ENCODE measurements around the gene MRPL45.
"Not testable (repeated sequence)": the region's sequence is repeated elsewhere in the genome, so short reads cannot be mapped to it uniquely, and the experiment has no call there.

Gene MRPL45

DNA sequence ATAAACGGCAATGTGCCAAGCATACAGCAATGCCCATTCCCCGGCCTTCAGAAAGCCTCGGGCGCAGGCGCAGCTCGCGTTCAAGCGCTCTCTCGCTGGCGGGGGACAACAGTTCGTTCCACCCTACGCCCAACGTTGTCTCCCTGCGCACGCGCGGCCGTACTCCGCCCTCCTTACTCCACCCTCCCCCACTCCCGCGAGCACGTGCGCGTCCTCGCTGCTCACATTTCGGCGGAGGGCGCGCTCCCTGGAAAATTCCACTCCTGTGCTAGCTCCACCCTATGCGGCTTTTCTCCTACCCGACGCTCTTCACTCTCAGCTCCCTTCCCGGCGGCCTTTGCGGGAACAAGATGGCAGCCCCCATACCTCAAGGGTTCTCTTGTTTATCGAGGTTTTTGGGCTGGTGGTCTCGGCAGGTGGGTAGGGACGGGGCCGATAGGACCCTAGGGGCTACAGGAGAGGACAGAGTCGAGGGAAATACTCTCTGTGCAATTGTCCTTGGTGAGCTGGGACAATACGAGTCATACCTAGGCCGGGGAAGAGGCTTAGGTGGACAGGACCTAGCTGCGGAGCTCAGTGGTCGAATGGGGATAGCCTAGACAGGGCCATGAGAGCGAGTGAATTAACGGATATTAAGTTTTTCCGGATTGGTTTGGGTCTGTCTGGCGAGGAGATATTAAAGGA, at the start of gene MRPL45:
Gene MRPL45 (plus strand): TSS at position 335 of the 684 bp plus-strand sequence. CDS start 16 bp downstream, at position 351.
- peak; percentile 98 for DNase-seq

DNA sequence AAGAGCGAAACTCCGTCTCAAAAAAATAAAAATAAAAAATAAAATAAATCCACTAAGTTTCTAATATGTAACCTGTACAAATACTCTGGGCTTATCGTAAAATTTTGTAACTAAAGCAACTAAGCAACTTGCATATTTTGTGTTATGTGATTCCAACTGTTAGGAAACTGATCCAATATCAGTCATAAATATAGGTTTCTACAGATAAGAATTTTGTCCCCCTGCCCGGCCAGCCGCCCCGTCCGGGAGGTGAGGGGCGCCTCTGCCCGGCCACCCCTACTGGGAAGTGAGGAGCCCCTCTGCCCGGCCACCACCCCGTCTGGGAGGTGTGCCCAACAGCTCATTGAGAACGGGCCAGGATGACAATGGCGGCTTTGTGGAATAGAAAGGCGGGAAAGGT, 43.8 kb upstream of the MRPL45 start:
- not testable (repeated sequence) for DNase-seq

DNA sequence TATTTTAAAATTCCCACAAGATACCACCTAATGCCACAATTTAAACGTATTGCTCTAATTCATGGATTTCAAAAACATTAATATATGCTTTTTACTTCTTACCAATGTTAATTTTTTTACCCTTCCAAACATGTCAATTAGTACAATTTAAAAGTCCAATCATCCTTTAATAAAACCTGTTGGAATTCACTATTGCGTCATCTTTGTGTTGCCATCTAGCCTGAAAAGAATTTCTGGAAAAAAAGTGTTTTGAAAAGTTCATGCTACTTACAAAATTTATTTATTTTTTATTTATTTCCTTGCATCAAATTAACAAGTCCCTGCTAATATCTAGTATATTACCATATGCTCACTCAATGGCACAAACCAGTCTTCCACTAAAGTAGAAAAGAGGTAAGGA, 42.6 kb upstream of the MRPL45 start:
- not testable (repeated sequence) for DNase-seq

DNA sequence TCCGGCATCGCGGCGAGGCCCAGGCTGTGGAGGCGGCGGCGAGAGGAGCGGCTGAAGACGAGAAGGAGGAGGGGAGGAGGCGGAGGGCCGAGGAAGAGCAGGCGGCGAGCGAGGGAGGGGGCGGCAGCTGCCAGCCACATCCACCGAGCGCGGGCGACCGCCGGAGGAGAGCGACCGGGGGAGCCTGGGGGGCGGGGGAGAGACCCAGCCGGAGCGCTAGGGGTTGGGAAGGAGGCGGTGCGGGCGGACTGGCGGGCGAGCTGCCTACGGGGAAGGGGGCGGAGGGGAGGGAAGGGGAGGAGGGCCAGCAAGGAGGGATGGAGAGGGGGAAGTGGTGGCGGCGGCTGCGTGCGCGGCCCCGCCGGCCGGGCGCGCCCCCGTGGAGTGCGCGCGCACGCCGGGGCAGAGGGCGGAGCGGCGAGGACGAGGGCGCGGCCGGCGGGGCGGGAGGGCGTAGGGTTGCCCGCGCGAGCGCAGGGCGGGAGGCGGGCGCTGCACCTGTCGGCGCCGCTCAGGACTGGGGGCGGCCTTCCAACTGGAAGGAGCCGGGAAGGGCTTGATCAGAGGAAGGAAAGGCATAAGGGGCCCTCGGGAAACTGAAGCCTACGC, 39.9 kb upstream of the MRPL45 start:
- DNase-seq, result peak; percentile 94

DNA sequence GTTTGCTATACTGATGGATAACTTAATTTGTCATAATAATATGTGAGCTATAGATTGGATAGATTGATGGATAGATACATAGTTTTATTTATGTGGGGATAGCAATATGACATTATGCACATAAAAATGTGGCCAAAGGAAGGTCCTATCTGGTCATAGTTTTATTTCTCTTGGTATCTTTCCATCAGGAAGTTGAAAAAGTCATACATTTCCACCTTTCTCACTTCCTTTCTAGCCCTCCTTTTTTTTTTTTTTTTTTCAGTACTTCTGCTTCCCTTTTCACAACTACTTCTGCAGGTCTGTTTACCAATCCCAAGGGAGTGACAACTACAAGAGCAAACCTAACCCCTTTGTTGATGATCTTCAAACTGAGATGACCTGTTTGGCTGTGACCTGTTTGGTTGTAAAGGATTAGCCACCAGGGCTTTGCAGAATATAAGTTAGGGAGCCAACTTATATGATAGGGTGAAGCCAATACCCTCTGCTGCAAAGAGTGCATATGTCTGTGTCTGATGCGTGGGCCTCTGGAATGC, 30.9 kb upstream of the MRPL45 start:
- DNase-seq, result not testable (repeated sequence)

DNA sequence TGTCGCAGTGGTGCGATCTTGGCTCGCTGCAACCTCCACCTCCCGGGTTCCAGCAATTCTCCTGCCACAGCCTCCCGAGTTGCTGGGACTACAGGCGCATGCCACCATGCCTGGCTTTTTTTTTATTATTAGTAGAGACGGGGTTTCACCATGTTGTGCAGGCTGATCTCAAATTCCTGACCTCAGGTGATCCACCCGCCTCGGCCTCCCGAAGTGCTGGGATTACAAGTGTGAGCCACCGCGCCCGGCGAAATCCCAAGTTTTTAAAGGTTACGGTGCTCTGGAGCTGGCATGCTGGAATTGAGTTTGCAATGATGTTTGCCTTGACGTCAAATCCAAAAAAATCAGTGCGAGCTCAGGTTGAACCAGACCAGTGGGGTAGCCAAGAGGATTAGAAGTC, 30.4 kb upstream of the MRPL45 start:
- not testable (repeated sequence) for DNase-seq

DNA sequence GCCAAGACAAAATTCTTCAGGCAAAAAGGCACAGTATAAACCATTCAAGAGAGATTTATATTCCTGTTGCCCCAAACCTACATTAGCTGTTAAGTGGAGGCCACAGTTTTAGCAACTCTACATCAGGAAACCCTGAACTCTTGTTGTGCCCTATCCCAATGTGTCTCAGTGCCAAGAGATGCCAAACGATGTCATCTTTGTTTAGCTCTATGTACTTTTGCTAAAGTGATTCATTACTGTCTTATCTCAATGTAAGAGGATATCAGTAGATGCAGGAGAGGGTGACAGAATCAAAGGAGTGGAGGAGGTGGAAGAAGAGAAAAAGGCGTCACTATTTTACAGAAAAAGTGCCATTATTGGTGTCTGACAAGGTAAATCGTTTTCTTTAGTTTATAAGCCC, 28.8 kb upstream of the MRPL45 start:
- not testable (repeated sequence) for DNase-seq

DNA sequence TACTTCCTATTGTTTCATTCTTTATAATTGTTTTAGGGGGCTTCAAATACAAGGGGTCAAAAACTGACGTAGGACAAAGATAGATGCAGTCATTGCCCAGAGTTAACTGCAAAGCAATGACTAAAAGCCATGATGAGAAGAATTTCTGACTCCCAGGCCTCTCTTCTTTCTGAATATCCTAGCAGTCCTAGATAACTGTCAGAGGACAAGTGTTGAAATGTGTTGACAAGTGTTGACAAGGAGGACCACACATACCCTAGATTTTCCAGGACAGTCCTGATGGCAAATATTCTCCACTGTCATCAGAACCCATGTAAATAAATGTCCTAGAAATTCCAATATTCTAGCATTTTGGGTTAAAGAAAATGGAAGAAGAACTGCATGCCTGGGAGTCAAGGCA, 27.9 kb upstream of the MRPL45 start:
- not testable (repeated sequence) for DNase-seq

DNA sequence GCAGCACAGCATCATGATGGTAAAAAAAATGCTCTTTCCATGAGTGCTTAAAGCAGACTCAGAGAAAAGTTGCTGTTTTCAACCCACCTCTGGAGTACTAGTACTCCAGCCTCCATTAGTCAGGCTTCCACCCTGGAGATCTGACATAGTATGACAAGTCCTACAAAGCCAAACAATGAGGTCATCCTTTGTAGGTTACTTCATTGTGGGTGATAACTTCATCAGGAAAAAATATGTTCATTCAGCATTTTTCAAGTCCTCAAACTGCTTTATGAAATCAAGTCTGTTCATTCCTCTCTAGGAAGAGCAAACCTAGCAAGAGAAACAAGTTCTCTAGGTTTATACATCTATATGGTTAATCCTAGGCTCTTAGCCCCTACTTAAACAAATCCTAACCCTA, 27.4 kb upstream of the MRPL45 start:
- DNase-seq, result not testable (repeated sequence)

DNA sequence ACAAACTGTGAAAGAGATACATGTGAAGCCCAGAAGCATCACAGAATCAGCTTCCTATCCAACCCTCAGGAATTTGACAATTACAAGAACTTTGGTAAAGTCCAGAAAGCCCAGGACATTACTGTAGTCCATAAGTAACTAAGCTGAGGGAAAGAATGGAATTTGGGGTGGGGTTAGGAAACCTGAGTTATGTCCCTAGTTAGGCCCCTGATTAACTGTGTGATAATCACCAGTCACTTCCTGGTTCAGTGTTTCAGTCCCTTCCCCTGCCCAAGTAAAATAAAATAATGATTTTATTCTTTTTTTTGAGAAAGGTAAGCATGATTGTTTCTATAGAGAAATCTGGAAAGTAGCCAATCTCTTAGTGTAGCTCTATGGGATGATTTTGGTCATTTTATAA, 11.0 kb upstream of the MRPL45 start:
- not testable (repeated sequence) for DNase-seq

DNA sequence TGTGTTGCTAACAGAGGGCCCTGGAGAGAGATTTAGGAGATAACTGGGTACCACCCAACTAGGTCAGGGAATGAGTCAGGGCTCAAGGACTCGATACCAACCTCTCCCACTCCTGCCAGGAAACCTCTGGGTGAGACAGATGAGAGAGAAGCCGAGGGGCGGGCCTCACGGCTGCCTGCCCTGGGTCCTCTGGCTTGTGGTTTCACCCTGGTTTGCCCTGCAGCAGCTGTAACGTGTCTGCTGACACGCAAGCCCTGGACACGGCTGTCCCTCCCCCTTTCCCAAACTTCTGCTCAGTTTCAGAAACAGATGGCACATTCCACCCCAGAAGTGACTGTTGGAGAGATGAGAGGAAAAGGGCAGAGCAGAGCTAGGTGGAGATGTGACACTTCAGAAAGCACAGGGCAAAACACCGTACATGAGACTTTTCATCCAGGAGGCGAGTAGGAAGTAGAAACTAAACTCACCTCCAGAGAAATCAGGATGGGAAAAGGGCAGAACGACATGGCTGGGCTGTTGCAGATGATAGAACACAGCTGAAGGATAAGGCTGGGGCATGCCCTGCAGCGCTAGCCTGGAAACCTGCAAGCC, 10.4 kb upstream of the MRPL45 start:
- DNase-seq, result peak; percentile 52

DNA sequence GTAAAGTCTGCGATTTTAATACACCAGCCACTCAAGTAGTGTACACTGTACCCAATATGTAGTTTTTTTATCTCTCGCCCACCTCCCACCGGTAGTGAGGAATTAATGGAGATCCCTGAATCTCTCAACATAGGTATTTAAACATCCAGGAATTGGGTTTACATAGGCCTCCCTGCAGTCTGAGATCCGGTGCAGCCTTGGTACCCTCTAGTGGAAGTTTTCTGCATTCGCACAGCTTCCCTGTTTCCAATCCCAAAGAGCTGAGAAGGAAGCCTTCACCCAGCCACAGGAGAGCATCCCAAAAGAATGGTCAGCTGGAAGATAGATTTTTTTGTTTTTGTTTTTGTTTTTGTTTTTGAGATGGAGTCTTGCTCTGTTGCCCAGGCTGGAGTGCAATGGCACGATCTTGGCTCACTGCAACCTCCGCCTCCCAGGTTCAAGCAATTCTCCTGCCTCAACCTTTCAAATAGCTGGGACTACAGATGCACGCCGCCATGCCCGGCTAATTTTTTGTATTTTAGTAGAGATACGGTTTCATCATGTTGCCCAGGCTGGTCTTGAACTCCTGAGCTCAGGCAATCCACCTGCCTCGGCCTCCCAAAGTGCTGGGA, 8.6 kb upstream of the MRPL45 start:
- DNase-seq, result not testable (repeated sequence)

DNA sequence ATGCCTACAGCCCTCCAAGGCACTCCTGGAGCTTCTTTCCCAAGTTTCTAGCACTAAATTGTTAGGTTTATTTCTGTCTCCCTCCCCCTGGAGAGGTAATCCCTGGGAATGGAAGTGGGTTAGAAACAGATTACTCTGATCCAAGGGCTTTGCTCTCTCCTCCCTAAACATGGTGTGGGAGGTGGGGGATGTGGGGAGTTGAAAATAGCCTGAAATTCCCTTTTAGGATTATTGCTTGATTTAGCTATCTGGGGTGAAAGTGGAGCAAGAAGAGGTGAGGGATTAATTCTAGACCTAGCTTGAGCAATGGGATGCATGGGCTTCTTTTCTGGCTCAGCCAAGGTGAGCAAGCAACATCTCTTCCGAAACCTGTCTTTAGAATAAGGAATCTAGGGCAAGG, 7.2 kb upstream of the MRPL45 start:
- DNase-seq, result not testable (repeated sequence)

DNA sequence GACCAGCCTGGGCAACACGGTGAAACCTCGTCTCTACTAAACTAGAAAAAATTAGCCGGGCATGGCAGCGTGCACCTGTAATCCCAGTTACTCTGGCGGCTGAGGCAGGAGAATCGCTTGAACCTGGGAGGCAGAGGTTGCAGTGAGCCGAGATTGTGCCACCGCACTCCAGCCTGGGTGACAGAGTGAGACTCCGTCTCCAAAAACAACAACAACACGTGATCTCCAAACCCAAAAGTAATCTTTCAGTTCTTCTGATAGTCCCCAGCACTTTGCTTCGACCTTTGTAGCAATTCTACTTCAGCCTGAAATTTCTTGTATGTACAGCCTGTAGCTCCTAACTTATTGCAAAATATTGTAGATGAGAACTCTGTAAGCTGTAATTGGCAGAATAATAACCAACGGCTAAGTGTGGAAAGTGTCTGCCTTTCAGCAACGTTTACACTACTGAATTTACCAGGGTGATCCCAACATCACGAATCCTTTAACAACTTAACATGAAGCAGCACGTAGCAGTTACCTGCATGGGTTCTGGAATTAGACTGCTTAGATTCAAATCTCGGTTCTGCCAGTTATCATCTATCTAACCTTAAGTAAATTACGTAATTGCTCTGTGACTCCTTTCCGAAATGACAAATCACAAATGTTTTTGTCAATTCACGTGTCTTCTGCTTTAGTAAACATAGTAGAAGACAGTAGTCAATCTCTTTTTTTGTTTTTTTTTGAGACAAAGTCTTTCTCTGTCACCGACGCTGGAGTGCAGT, 1.2 kb upstream of the MRPL45 start:
- DNase-seq, result not testable (repeated sequence)

DNA sequence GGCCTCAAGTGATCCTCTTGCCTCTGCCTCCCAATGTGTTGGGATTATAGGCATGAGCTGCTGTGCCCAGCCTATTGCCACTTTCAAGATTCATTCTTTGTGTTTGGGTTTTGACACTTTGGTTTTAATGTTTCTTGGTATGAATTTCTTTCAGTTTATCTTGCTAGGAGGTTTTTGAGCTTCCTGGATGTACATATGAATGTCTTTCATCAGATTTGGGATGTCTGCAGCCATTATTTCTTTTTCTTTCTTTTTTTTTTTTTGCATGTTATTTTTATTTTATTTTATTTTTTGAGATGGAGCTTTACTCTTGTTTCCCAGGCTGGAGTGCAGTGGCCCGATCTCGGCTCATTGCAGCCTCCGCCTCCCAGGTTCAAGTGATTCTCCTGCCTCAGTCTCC, 18.5 kb downstream of the MRPL45 start:
- no peak for DNase-seq

DNA sequence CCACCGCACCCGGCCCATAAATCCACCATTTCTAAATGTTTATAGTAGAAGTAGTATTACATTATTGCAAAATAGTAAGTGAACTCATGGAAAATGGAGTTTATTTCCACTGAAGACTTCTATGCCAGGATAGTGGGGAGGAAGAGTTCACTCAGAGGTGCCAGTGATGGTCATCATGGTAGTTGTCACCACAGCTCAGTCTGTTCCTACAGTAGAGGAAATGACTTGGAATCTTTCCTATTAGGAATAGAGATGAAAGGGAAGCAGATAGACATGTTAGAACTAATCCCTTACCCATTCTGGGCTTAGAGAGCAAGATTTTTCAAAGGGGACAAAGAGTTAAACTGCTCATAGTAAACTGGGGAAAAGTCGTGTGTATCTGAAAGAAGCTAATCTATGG, 20.1 kb downstream of the MRPL45 start:
- no peak for DNase-seq

DNA sequence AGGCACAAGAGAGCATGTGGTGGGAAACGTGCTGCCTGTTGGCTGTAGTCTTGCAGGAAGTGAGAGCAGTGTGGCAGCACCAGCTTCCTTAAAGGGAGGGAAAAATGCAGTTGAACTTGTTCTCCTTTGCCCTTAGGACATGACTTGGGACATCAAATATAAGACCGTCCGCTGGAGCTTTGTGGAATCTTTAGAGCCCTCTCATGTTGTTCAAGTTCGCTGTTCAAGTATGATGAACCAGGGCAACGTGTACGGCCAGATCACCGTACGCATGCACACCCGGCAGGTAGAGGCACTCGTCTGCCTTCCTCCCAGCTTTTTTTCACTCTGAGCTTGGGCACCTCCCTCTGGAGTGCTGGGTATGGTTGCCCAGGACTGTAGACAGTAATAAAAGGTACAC, 23.5 kb downstream of the MRPL45 start:
- DNase-seq, result no peak

DNA sequence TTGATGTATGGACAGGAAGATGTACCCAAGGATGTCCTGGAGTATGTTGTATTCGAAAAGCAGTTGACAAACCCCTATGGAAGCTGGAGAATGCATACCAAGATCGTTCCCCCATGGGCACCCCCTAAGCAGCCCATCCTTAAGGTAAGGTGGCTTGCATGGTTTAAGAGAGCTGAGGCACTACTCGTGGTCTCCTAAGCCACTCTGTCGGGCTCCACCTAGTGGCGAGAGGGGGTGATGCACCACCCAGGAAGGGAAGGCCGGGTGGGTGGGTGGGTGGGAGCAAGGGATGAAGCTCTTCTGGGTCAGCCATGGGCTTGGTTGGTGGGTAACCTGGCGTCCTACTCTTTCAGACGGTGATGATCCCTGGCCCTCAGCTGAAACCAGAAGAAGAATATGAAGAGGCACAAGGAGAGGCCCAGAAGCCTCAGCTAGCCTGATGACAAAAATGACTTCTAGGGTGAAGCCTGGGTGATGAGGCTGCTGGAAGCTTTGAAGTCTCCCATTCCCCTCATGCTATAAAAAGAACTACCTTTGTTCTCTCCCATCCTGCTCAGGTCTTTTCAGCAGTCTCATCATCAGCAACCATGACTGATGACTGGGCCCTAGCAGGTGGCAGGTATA, 25.3 kb downstream of the MRPL45 start:
- DNase-seq, result peak; percentile 76

DNA sequence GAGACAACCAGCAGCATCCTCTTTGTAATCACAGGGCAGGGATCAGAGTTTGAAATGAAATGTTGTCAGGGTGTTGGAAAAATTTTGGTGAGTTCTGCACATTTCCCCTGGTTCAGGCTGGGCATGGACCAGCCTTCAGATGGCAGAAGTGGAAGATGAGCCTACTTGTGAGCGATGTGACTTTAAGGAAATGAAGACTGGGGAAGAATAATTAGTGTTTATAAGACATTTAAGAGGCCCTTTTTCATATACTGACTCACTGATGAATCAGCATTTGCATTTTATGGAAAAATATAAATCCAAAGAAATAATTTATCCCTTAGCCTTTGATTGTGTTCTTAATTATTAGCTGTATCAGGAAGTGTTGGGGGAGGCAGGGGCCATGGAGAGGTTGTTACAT, 25.9 kb downstream of the MRPL45 start:
- DNase-seq, result no peak

DNA sequence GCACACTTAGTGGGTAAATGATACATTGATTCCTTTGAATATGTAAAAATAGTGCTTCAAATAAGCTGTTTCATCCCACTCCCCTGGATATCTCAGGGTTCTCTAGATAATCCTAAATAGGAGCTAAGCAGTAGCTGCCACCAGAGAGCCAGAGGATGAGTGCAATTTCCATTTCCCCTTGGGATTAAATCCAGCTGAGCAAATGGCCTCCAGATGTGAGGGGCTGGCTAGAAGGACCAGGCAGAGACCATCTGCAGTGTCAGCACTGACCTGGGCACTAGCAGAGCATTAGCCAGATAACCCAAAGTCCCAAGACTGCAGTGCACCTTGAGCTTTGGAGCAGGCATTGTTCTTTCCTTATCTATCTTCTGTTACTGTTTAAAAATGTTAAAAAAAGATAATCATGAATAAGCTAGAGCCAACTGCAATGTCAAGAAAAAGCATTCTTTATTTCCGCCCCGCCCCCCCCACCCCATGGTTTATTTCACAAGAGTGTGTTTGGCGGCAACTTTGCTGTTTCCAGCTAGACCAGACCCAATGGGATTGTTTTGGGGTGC, 27.3 kb downstream of the MRPL45 start:
- DNase-seq, result peak; percentile 23

DNA sequence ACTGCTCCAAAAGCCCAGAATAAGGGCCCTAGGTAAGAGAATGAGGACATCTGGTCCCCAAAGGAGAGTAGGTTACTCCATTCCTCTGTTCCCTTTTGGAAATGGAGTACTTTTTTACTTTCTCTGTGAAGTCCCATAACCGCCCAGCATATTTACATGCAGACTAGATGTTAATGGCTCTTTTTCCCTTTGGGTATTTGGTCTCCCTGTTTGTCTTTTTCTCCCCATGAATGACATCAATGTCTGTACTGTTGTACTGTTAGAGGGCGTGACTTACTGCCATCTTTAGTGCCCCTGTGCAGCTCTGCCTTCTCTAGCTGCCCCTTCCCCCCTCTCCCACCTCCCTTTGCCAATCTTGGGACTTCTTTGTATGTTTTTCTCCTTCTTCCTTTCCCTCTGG, 27.8 kb downstream of the MRPL45 start:
- no peak for DNase-seq
